T-helper 2 cell treated with Interferon-gamma antibody and Interleukin-4, amounts not matched to agents 5 μg/mL and 100 μg/mL, for 36 hours (primary cell): ENCODE results near the gene FCER2.

Source experiments
- DNase-seq: peaks from one replicate; pipeline ENCODE4 v3.0.0; 2021; ENCODE audit warnings: low spot score
- H3K27ac Mint-ChIP-seq: one replicate; pipeline ENCODE4 v1.8.0; 2021; ENCODE audit warnings: mild to moderate bottlenecking, mixed read lengths
- H3K27me3 Mint-ChIP-seq: one replicate; pipeline ENCODE4 v1.8.0; 2021; ENCODE audit warnings: low read depth, mixed read lengths
- H3K36me3 Mint-ChIP-seq: one replicate; pipeline ENCODE4 v1.8.0; 2021; ENCODE audit warnings: low read depth, mixed read lengths
- H3K4me1 Mint-ChIP-seq: one replicate; pipeline ENCODE4 v1.8.0; 2021; ENCODE audit warnings: low read depth, mixed read lengths
- H3K4me3 Mint-ChIP-seq: one replicate; pipeline ENCODE4 v1.8.0; 2022; ENCODE audit warnings: mild to moderate bottlenecking, moderate library complexity, mixed read lengths
- H3K9me3 Mint-ChIP-seq: one replicate; pipeline ENCODE4 v1.8.0; 2021; ENCODE audit warnings: mixed read lengths

FCER2 gene

DNA sequence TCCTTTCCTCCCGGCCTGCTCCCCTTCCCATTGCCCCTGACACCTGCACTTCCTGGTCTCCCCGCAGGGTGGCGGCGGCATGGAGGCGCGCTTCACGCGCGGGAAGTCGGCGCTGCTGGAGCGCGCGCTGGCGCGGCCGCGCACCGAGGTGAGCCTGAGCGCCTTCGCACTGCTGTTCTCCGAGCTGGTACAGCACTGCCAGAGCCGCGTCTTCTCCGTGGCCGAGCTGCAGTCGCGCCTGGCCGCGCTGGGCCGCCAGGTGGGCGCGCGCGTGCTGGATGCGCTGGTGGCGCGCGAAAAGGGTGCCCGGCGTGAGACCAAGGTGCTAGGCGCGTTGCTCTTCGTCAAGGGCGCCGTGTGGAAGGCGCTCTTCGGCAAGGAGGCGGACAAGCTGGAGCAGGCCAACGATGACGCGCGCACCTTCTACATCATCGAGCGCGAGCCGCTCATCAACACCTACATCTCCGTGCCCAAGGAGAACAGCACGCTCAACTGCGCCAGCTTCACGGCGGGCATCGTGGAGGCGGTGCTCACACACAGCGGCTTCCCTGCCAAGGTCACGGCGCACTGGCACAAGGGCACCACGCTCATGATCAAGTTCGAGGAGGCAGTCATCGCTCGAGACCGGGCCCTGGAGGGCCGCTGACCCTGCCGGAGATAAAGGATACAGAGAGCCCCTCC lies 19.6 kb downstream of the FCER2 start:
- Mint-ChIP-seq H3K27ac (no peak overlapping the region), H3K27me3 (peaks cover 4% of the 10 kb centered on the region), H3K4me3 (peak overlapping the region; percentile 90), H3K36me3 (peaks cover 7% of the 10 kb centered on the region), H3K9me3 (no peaks in the 10 kb centered on the region), H3K4me1 (peaks cover 17% of the 10 kb centered on the region)
- no peak for DNase-seq

DNA sequence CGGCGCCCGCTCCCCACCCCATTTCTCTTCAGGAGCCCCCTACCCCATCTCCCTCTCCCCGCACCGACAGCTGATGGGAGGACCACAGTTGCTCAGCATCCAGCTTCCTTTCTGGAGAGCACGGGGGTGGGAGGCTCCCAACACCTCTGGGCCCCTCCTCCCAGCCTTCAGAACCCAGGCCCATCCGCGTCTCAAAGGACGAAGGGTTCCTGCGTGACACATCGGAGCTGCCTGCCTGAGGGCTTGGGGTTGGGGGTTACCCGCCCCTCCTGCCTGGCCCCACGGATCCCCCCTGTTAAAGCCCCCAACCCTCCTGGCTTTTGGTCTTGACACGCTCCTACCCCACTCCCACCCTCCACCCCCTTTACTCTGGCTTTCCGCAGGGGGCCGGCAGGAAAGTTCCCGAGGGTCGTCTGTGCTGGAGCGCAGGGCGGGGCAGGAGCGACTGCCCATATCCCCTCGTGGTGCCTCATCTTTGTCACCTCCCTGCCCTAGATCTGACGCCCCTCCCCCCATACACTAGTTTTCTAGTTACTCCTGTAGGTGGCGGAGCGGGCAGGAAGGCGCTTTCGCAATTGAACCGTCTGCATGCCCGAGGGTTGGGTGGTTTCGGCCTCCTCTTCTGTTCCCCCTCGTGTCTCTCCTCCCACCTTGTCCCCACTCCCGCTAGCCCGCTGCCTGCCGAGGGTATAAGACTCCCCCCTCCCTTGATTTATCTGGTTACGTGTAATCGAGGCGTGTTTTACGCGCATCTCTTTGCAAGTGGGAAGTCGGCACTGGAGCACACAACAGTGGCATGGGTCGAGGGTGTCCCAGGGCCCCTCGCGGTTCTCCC lies 20.4 kb downstream of the FCER2 start:
- peak; percentile 78 for DNase-seq
- H3K27me3 Mint-ChIP-seq, result peaks cover 9% of the 10 kb centered on the region
- no peaks in the 10 kb centered on the region for H3K9me3 Mint-ChIP-seq

DNA sequence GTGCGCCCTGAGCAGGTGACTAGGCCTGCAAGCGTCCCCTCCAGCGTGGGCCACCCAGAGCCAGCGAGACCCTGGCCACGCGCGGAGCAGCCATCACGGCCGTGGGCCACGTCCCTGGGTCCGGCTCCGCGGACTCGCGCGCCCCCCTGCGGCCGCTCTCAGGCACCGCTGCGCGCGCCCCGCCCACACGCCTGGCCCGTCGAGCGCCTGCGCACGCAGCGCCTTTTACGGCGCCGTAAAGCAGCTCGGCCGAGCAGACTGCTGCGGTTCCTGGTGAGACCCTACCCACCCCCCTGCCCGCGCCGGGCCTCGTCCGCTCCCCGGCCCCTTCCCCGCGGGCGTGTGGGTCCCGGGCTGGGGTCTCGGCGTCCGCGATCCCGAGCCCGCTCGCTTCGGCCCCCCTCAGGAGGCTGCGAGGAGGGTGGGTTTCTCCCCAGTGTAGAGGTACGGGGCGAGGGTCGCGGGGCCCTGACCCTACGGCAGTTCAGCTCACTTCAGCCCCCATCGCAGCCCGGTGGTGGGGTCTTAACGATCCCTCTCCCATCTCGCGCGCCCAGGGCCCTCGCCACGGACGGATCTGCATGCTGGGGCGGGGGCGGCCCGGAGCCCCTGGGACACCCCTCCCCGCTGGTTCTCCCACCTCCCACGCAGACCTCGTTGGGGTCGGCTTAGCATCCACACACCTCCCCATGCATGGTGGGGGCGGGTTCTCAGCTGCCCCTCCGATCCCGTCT lies 21.2 kb downstream of the FCER2 start, which contains the start of gene TRAPPC5:
Gene TRAPPC5 (plus strand): TSS at position 228 of the 734 bp plus-strand sequence. CDS start 1,421 bp downstream, outside the sequence.
- Mint-ChIP-seq H3K9me3 (no peaks in the 10 kb centered on the region), H3K36me3 (peaks cover 7% of the 10 kb centered on the region), H3K4me3 (peak within 1 kb of the TSS; percentile 90), H3K27me3 (peaks cover 12% of the 10 kb centered on the region), H3K27ac (peak within 1 kb of the TSS; percentile 93), H3K4me1 (peaks cover 25% of the 10 kb centered on the region)
- peak; percentile 89 for DNase-seq

More for the DNA sequence above, 20.4 kb downstream of the FCER2 start:
- Mint-ChIP-seq H3K27ac (peak overlapping the region; percentile 93), H3K4me3 (peak overlapping the region; percentile 90), H3K4me1 (peaks cover 22% of the 10 kb centered on the region), H3K36me3 (peaks cover 7% of the 10 kb centered on the region)

DNA sequence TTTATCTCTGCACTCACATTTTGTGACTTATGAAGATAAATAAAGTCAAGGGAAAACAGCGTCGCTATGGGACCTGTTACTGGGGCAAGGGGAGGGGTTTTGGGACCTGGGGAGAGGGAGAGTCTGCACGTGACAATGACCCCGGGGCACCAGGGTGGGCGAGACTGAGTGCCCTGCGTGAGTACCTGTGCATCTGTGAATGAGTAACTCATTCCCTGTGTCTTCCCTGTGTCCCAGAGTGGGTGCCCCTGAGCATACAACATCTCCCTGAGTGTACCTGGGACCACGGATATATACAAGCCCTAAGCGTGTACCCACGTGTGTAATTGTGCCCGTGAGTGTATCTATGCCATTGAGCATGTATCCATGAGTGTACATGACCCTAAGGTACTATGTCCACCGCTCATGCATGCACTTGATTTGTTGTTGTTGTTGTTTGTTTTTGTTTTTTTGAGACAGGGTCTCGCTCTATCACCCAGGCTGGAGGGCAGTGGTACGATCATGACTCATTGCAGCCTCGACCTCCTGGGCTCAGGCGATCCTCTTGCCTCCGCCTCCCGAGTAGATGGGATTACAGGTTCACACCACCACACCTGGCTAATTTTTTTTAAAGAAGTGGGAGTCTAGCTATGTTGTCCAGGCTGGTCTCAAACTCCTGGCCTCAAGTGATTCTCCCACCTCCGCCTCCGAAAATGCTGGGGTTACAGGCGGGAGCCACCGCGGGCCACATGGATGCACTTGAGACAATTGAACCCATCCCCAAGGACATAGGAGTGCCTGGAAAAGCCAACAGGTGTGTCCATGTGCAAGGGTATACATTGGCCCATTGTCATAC lies 21.9 kb downstream of the FCER2 start:
- peaks cover 27% of the 10 kb centered on the region for H3K4me1 Mint-ChIP-seq

DNA sequence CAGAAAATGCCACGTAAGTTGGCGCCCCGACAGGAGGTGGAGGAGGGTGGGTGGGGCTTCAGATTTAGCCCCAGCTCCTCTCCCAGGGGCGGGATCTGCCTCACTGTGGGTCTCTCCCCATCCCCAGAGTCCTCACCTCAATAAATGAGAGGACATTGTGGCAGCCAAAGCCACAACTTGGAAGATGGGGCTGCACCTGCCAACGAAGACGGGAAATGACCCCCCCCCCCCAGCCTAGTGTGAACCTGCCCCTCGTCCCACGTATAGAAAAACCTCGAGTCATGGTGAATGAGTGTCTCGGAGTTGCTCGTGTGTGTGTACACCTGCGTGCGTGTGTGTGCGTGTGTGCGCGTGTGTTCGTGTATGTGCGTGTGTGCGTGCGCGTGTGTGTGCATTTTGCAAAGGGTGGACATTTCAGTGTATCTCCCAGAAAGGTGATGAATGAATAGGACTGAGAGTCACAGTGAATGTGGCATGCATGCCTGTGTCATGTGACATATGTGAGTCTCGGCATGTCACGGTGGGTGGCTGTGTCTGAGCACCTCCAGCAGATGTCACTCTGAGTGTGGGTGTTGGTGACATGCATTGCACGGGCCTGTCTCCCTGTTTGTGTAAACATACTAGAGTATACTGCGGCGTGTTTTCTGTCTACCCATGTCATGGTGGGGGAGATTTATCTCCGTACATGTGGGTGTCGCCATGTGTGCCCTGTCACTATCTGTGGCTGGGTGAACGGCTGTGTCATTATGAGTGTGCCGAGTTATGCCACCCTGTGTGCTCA lies 22.8 kb downstream of the FCER2 start:
- Mint-ChIP-seq H3K27me3 (peaks cover 16% of the 10 kb centered on the region), H3K36me3 (peaks cover 4% of the 10 kb centered on the region), H3K4me3 (peak overlapping the region; percentile 30), H3K4me1 (peaks cover 29% of the 10 kb centered on the region), H3K27ac (peak overlapping the region; percentile 33), H3K9me3 (peaks cover under 1% of the 10 kb centered on the region)
- peak; percentile 67 for DNase-seq

More for the DNA sequence above, 21.9 kb downstream of the FCER2 start:
- peak overlapping the region; percentile 62 for H3K27ac Mint-ChIP-seq
- H3K36me3 Mint-ChIP-seq, result peaks cover 4% of the 10 kb centered on the region
- H3K4me3 Mint-ChIP-seq, result peak overlapping the region; percentile 61
- peaks cover 13% of the 10 kb centered on the region for H3K27me3 Mint-ChIP-seq
- no peak for DNase-seq
- no peaks in the 10 kb centered on the region for H3K9me3 Mint-ChIP-seq

DNA sequence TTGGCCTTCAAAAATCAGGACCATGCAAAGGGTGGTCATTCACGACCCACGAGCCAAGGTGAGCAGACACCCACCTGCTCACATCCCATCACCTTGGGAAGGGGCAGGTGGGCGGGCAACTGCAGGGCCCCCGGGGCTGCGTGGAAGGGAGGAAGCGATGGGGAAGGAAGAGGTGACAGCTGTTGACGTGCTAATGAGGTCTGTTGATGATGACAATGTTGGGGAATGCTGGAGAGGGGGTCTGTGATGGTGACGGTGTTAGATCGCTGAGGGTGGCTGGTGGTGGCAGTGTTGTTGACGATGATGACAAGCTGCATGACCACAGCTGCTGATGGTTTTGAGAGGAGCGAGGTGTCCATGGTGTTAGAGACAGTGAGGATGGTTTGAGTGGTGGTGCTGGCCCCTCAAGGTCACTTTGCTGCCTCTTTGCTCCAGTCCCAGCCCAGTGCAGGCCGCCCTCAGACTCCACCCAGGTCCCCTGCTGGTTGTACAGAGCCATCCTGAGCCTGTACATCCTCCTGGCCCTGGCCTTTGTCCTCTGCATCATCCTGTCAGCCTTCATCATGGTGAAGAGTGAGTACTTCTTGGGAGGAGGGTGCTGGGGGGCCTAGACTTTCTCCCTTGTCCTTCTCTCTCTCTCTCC lies 24.1 kb downstream of the FCER2 start:
- peaks cover 29% of the 10 kb centered on the region for H3K4me1 Mint-ChIP-seq
- no peak overlapping the region for H3K4me3 Mint-ChIP-seq
- H3K36me3 Mint-ChIP-seq, result peaks cover 2% of the 10 kb centered on the region
- DNase-seq, result no peak
- no peak overlapping the region for H3K27ac Mint-ChIP-seq
- H3K27me3 Mint-ChIP-seq, result peaks cover 16% of the 10 kb centered on the region
- peaks cover 4% of the 10 kb centered on the region for H3K9me3 Mint-ChIP-seq

DNA sequence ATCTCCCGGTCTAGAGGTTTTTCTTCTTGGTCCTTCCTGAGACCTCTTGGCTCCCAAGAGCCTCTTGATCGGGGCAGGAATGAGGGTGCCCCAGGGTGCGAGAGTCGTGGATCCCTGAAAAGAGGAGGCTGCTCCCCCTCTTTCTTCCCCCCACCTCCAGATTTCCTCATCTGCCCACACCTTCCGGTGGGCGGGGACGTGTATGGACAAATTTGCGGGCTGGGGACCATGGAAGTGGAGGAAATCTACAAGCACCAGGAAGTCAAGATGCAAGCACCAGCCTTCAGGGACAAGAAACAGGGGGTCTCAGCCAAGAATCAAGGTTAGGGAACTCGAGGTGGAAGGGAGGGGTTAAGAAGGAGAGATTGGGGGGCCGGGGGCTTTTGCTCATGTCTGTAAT lies 25.1 kb downstream of the FCER2 start, which contains the start of gene MCEMP1:
Gene MCEMP1 (plus strand): TSS at position 237 of the 400 bp plus-strand sequence. CDS start 31 bp downstream, at position 268.
- Mint-ChIP-seq H3K4me1 (peaks cover 28% of the 10 kb centered on the region), H3K27me3 (peaks cover 17% of the 10 kb centered on the region), H3K4me3 (peak within 1 kb of the TSS; percentile 41), H3K27ac (no peak within 1 kb of the TSS), H3K36me3 (no peaks in the 10 kb centered on the region), H3K9me3 (peaks cover 4% of the 10 kb centered on the region)
- DNase-seq, result no peak

DNA sequence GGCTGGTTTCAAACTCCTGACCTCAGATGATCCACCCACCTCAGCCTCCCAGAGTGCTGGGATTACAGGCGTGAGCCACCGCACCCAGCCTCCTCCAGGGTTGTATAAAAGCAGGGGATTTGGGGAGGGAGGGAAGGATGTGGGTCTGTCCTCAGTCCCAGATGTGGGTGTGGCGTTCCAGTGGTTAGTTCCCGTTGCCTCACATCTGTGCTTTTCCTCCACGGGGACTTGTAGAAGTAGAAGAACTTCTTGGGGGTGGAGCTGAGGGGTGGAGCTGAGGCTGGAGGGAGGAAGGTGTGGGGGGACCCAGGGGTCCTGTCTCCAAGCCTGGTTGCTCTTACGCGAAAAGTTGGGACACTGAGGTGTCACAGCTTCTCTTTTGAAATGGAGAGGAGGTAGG lies 25.6 kb downstream of the FCER2 start:
- no peak for DNase-seq
- Mint-ChIP-seq H3K27me3 (peaks cover 20% of the 10 kb centered on the region), H3K4me1 (peaks cover 25% of the 10 kb centered on the region), H3K4me3 (peak overlapping the region; percentile 41), H3K27ac (no peak overlapping the region), H3K36me3 (no peaks in the 10 kb centered on the region), H3K9me3 (peaks cover 4% of the 10 kb centered on the region)

DNA sequence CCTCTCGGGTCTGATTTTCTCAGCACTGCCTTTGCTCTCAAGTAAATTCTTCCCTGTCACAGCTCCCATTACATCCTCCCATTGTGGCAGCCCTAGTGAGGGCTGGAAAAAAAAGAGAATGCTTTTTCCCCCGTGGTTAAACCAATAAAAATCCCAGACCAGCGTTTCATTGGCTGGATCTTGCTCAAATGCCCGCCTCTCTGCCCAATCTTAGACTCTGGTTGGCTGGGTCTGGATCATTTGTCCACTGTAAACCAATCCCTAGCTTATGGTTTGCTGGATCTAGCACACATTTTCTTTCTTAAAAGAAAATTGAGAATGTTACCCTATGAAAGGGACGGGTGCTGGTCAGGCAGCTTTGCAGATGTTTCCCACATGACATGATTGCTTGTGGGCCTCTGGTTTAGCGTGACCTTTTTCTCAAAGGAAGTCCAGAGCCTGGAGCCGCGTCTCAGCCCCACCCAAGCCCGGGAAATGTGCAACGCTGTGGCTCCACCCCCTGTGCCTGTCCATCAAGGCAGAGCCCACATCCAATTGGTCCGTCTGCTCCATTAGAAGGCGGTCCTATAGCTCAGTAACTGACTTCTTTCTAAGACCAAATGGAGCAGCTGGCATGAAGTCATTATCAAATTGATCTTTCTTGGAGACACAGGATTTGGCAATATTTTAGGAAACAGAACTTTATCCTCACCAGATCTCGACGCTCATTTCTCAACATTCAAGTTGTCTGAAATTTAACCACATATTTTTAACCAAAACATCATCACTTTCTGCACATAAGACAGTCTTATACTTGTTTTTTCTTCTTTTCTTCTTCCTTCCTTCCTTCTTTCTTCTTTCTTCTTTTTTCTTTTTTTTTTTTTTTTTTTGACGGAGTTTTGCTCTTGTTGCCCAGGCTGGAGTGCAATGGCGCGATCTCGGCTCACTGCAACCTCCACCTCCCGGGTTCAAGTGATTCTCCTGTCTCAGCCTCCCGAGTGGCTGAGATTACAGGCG lies 27.6 kb downstream of the FCER2 start:
- H3K9me3 Mint-ChIP-seq, result peaks cover 4% of the 10 kb centered on the region
- peaks cover 25% of the 10 kb centered on the region for H3K4me1 Mint-ChIP-seq
- no peak overlapping the region for H3K4me3 Mint-ChIP-seq
- H3K36me3 Mint-ChIP-seq, result no peaks in the 10 kb centered on the region
- no peak for DNase-seq
- peaks cover 32% of the 10 kb centered on the region for H3K27me3 Mint-ChIP-seq
- H3K27ac Mint-ChIP-seq, result no peak overlapping the region

DNA sequence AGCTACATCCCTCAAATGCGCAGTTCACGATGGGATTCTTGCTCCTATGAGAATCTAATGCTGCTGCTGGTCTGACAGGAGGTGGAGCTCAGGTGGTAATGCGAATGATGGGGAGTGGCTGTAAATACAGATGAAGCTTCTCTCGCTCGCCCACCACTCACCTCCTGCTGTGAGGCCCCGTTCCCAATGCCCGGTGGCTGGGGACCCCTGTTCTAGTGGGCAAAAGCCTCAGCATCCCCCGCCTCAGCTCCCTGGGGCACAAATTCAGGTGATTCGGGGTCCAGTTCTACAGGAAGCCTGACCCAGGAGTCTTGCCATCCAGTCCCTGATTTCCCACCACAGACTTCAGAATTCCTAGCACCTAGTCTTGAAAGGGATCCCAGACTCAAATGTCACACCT lies 29.4 kb downstream of the FCER2 start:
- Mint-ChIP-seq H3K27me3 (peaks cover 30% of the 10 kb centered on the region), H3K36me3 (no peaks in the 10 kb centered on the region), H3K4me1 (peaks cover 23% of the 10 kb centered on the region), H3K27ac (no peak overlapping the region), H3K4me3 (no peak overlapping the region), H3K9me3 (peaks cover 4% of the 10 kb centered on the region)
- no peak for DNase-seq

DNA sequence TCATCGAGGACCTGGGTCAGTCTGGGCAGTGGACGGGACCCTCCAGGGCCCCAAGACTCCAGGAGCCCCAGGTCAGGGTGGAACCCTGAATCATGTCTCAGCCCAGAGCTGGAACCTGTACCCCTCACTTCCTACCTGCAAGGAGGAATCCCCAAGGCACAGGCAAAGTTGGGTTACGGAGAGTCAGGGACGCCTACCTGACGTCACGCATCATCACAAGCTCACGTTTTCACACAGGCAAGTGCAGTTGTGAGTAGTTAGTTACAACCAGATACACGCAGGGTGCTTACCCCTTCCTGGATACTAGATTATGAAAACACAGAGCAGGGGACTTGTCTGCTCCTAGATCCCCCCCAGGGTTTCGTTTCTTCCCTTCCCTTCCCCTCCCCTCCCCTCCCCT lies 31.1 kb downstream of the FCER2 start:
- Mint-ChIP-seq H3K4me3 (peak overlapping the region; percentile 64), H3K27me3 (peaks cover 22% of the 10 kb centered on the region), H3K27ac (no peak overlapping the region), H3K9me3 (peaks cover 4% of the 10 kb centered on the region), H3K36me3 (no peaks in the 10 kb centered on the region), H3K4me1 (peaks cover 13% of the 10 kb centered on the region)
- DNase-seq, result no peak
